Lung (tissue), 12 donors: ENCODE results near the gene ME2. TPM values are rescaled to one million over a fixed set of nuclear protein-coding genes. Genes with fewer than 3 reads are reported as not detected.
"Not testable (repeated sequence)": the region's sequence is repeated elsewhere in the genome, so short reads cannot be mapped to it uniquely, and the experiment has no call there.

Source experiments
- ATAC-seq: fragments of 200-7000 bp; cut with Tn5 transposase; one replicate; pipeline ENCODE4 v1.9.1; 2020; ENCODE audit warnings: moderate number of reproducible peaks; ENCODE audit not compliant: insufficient read depth, low FRiP score
- DNase-seq, 3 donors: peaks; one replicate each; pipeline ENCODE4 v3.0.0-alpha.2; 2013 to 2017
- H3K27ac ChIP-seq, 2 donors: one replicate each; pipeline ENCODE4 v1.5.1; 2013; ENCODE audit warnings: mild to moderate bottlenecking in 2 of 2, moderate library complexity in 2 of 2, control low read depth in 1 of 2, inconsistent platforms in 1 of 2, low read depth in 1 of 2, low read length in 1 of 2
- H3K27me3 ChIP-seq, 3 donors: one replicate each; pipeline ENCODE4 v1.5.1; 2013; ENCODE audit warnings: low read length in 2 of 3; ENCODE audit not compliant: control insufficient read depth in 3 of 3, insufficient read depth in 3 of 3
- H3K36me3 ChIP-seq, 4 donors: one replicate each; pipeline ENCODE4 v1.5.1; 2013; ENCODE audit warnings: low read length in 4 of 4, mild to moderate bottlenecking in 1 of 4, moderate library complexity in 1 of 4; ENCODE audit not compliant: control insufficient read depth in 4 of 4, insufficient read depth in 4 of 4
- H3K4me1 ChIP-seq, 5 donors: one replicate each; pipeline ENCODE4 v1.5.1; 2013; ENCODE audit warnings: low read length in 5 of 5, mild to moderate bottlenecking in 2 of 5, moderate library complexity in 1 of 5; ENCODE audit not compliant: control insufficient read depth in 5 of 5, insufficient read depth in 5 of 5
- H3K4me3 ChIP-seq: one replicate; pipeline ENCODE4 v1.5.1; 2013; ENCODE audit warnings: mild to moderate bottlenecking, control low read depth, moderate library complexity
- H3K9ac ChIP-seq, 2 donors: one replicate each; pipeline ENCODE4 v1.5.1; 2013; ENCODE audit warnings: low read length in 2 of 2, control low read depth in 1 of 2; ENCODE audit not compliant: insufficient read depth in 1 of 2
- H3K9me3 ChIP-seq, 4 donors: one replicate each; pipeline ENCODE4 v1.5.1; 2013; ENCODE audit warnings: low read length in 3 of 4, mild to moderate bottlenecking in 1 of 4, moderate library complexity in 1 of 4; ENCODE audit not compliant: control insufficient read depth in 4 of 4, insufficient read depth in 3 of 4
- CTCF ChIP-seq: IDR thresholded peaks from 2 replicates; pipeline ENCODE4 v1.5.1; 2012; ENCODE audit warnings: mild to moderate bottlenecking; ENCODE audit errors: control extremely low read depth, extremely low read depth
- WGBS, 2 donors: extraction: QIAGEN DNeasy Blood & Tissue Kit; methylation state at CpG; one replicate each; pipeline ENCODE4 v1.1.7; 2013; 5-methylcytosine and 5-hydroxymethylcytosine counted together
- polyA plus RNA-seq, 2 donors: library from polyadenylated mRNA; stranded (reverse); fragments of 200-250 nt; gene quantifications; one replicate each; pipeline ENCODE4 v1.2.1, GENCODE V29; 2013
- total RNA-seq, 2 donors: library from RNA; depleted of rRNA in 1 of 2; stranded (reverse); fragments of >200 nt in 1 of 2; gene quantifications; one replicate each; pipeline ENCODE4 v1.2.1, GENCODE V29; 2014 to 2021
- donor health status: control.
- donor health status: control.
- donor health status: Bipolar disorder and iron deficiency.
- donor health status: healthy.
- donor health status: DM: yes; HTN: yes; CAD: no.

ME2 gene
- total and polyA plus RNA-seq, 4 donors: 17.9 to 52.0 (median 34.0) TPM

DNA sequence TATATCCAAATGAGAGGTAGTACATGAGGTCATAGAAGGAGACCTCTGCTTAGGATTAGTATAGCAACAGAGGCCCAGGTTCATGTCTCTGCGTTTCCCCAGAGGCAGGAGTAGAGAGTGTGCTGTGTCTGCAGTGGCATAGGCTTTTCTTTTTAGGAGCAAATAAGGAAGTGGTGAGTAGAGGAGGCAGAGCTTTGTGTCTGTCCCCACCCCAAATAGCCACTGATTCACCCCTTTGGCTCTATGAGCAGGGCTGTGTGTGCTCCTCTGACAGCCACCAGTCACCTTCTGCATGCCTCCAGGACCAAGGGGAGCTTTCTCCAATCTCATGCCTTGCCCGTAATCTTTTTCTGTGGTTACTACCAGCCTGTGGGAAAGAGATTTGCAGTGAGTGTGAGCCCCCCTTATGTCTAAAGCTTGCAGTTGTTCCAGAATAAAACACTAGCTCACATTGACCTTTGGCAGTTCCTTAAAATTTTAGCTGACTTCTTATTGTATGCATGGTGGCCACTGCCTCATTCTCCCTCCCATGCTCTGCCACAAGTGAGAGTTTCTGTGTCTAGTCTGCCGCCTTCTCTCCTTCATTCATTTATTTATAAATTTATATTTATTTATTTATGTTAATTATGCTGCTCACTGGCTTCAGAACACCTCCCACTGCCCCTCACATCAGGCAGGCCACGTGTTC, 65.5 kb downstream of the ME2 start:
- H3K27ac ChIP-seq: no peak overlapping the region
- no peak overlapping the region for H3K4me3 ChIP-seq
- 75 to 84% methylated on average over 4 of the region's 4 CpGs for WGBS, 2 donors
- DNase-seq (no peak), ATAC-seq (no peak)
- H3K9ac ChIP-seq: no peak overlapping the region
- H3K4me1 ChIP-seq: no peaks in the 10 kb centered on the region
- H3K36me3 ChIP-seq: peaks cover 0 to 6% (median 3%) of the 10 kb centered on the region in 4 donors
- H3K9me3 ChIP-seq: no peaks in the 10 kb centered on the region
- H3K27me3 ChIP-seq: no peaks in the 10 kb centered on the region
- no peak for TF ChIP-seq CTCF

DNA sequence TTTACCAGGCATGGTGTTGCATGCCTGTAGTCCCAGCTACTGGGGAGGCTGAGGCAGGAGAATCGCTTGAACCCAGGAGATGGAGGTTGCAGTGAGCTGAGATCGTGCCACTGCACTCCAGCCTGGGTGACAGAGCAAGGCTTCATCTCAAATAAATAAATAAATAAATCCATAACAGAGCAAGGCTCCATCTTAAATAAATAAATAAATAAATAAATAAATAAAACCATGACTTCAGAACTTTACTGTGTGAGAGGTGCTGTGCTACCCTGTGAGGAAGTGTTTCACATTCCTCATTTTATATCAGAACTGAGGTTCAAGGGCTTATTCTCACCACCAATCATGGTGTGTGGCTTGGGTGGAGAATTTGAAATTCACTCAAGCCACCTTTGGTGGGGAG, 67.0 kb downstream of the ME2 start:
- H3K9ac ChIP-seq, H3K36me3 ChIP-seq: not testable (repeated sequence)

GRCh38 chr18:50947899-50948298, 69.0 kb downstream of the ME2 start:
- Histone ChIP-seq H3K9me3 (no peaks in the 10 kb centered on the region), H3K27ac (no peak overlapping the region), H3K4me1 (no peaks in the 10 kb centered on the region), H3K27me3 (no peaks in the 10 kb centered on the region), H3K36me3 (peaks cover 0 to 6% (median 3%) of the 10 kb centered on the region in 4 donors), H3K9ac (no peak overlapping the region), H3K4me3 (no peak overlapping the region)
- 85 to 98% methylated on average over 1 of the region's 1 CpG for WGBS, 2 donors
- ATAC-seq (no peak), DNase-seq (no peak)
- no peak for TF ChIP-seq CTCF

More for the DNA sequence above, 67.0 kb downstream of the ME2 start:
- WGBS, 2 donors: 97 to 98% methylated on average over 2 of the region's 2 CpGs
- not testable (repeated sequence) for H3K27me3 ChIP-seq, H3K9me3 ChIP-seq, H3K27ac ChIP-seq, DNase-seq, ATAC-seq, H3K4me1 ChIP-seq, H3K4me3 ChIP-seq

DNA sequence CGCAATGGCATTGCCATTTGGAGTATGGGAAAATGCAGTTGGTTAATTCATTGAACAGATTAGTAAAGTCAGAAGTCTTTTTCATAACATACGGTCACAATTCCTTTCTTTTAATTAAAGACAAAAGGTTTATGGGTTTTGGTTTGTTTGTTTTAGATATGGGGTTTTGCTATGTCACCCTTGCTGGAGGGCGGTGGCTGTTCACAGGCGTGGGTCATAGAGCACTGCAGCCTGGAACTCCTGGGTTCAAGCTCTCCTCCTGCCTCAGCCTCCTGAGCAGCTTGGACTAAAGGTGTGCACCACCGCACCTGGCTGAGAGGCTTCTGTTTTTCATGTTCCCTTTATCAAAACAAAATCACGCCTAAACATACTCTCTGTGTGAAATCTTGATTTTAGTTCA, 70.3 kb downstream of the ME2 start:
- no peak for ATAC-seq
- Histone ChIP-seq H3K27ac (no peak overlapping the region), H3K9me3 (no peaks in the 10 kb centered on the region), H3K36me3 (peaks cover 0 to 5% (median 2%) of the 10 kb centered on the region in 4 donors), H3K27me3 (no peaks in the 10 kb centered on the region), H3K4me3 (no peak overlapping the region), H3K9ac (no peak overlapping the region), H3K4me1 (no peaks in the 10 kb centered on the region)
- no peak for DNase-seq
- 95 to 97% methylated on average over 6 of the region's 6 CpGs for whole genome bisulfite sequencing, 2 donors
- no peak for TF ChIP-seq CTCF
